Activated B cell treated with CpG ODN at 0.5 μM for 24 hours (primary cell): Measurements from ENCODE around the gene CIBAR2. TPM values are rescaled to one million over a fixed set of nuclear protein-coding genes. Genes with fewer than 3 reads are reported as not detected.

Experiments
- ATAC-seq: fragments of 200-7000 bp; cut with Tn5 transposase; one replicate; pipeline ENCODE4 v1.10.0; 2021; ENCODE audit warnings: low read depth, mild to moderate bottlenecking, moderate library complexity
- CTCF ChIA-PET: fragments of 350-600 bp; sonication (Branson Sonifier 250); formaldehyde crosslinking; loops from one replicate; lab custom pipeline; 2021; ENCODE audit warnings: antibody characterized with exemption; lab: Charles Lee
- POLR2A ChIA-PET: fragments of 350-600 bp; sonication (Branson Sonifier 250); formaldehyde crosslinking; loops from one replicate; lab custom pipeline; 2021; ENCODE audit warnings: antibody characterized with exemption; lab: Charles Lee
- DNase-seq: peaks from one replicate; pipeline ENCODE4 v3.0.0; 2022
- H3K27ac Mint-ChIP-seq: one replicate; pipeline ENCODE4 v1.8.0; 2020; ENCODE audit warnings: mixed read lengths
- H3K27me3 Mint-ChIP-seq: one replicate; pipeline ENCODE4 v1.8.0; 2021; ENCODE audit warnings: mixed read lengths
- H3K36me3 Mint-ChIP-seq: one replicate; pipeline ENCODE4 v1.8.0; 2021; ENCODE audit warnings: low read depth, mixed read lengths
- H3K4me1 Mint-ChIP-seq: one replicate; pipeline ENCODE4 v1.8.0; 2021; ENCODE audit warnings: mixed read lengths
- H3K4me3 Mint-ChIP-seq: one replicate; pipeline ENCODE4 v1.8.0; 2020; ENCODE audit warnings: mild to moderate bottlenecking, mixed read lengths
- H3K9me3 Mint-ChIP-seq: one replicate; pipeline ENCODE4 v1.8.0; 2020; ENCODE audit warnings: mixed read lengths
- CTCF ChIP-seq: fragments of 200-600 bp; IDR thresholded peaks from one replicate; pipeline ENCODE4 v1.8.0; 2022; ENCODE audit warnings: antibody characterized with exemption, mild to moderate bottlenecking
- intact Hi-C: fragments of 100-400 bp; cut with micrococcal nuclease; formaldehyde crosslinking; loops from one replicate; pipeline ENCODE4 v1.15.1; 2024
- total RNA-seq: library from RNA; stranded (reverse); gene quantifications from 2 replicates; pipeline ENCODE4 v1.2.3, GENCODE V29; 2022

The CIBAR2 gene
- total RNA-seq, 1 donor from 2014 or later = not detected

GRCh38 chr16:85113913-85114312 is 1.6 kb upstream of the CIBAR2 start:
- H3K27ac Mint-ChIP-seq = no peak overlapping the region
- intact Hi-C loops = no loop called here

GRCh38 chr16:85113168-85113733 is 979 bp upstream of the CIBAR2 start:
- TF ChIP-seq CTCF = no peak
- DNase-seq (no peak), ATAC-seq (no peak)
- peaks cover 3% of the 10 kb centered on the region for H3K9me3 Mint-ChIP-seq
- H3K4me3 Mint-ChIP-seq = no peak overlapping the region
- POLR2A ChIA-PET = no interaction called here
- no peaks in the 10 kb centered on the region for H3K27me3 Mint-ChIP-seq
- peak overlapping the region; percentile 5 for H3K27ac Mint-ChIP-seq
- H3K4me1 Mint-ChIP-seq = peaks cover 6% of the 10 kb centered on the region
- intact Hi-C loops = no loop called here
- CTCF ChIA-PET = interaction anchor here (1.1 kb wide), 1 partner anchor 27 kb away, joined by 3 read pairs; no protein-coding TSS in a partner anchor
- H3K36me3 Mint-ChIP-seq = no peaks in the 10 kb centered on the region

More at GRCh38 chr16:85113913-85114312, 1.6 kb upstream of the CIBAR2 start:
- peaks cover 6% of the 10 kb centered on the region for H3K4me1 Mint-ChIP-seq
- ChIA-PET POLR2A (no interaction called here), CTCF (interaction anchor here (0.9 kb wide), 1 partner anchor 44 kb away, joined by 3 read pairs; no protein-coding TSS in a partner anchor)
- DNase-seq (no peak), ATAC-seq (no peak)
- peaks cover 3% of the 10 kb centered on the region for H3K9me3 Mint-ChIP-seq
- TF ChIP-seq CTCF = no peak
- H3K36me3 Mint-ChIP-seq = no peaks in the 10 kb centered on the region
- H3K27me3 Mint-ChIP-seq = no peaks in the 10 kb centered on the region
- no peak overlapping the region for H3K4me3 Mint-ChIP-seq

DNA sequence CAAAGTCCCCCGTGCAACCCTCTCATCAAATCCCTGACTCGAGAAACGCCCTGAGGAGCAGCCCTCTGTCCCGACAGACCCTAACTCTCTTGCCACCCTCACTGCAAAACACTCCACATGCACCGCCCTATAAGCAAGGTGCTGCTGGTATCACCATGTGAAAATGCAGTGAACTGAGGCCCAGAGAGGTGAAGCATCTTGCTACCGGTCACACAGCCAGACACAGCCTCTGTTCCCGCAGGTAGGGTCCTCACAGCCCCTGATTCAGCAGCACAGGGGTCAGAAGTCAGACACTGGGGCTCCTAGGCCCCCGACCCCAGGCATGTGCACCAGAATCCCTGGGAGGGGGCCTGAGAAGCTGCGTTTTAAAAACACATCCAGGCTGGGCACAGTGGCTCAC is 1.1 kb downstream of the CIBAR2 start:
- TF ChIP-seq CTCF = no peak
- Mint-ChIP-seq H3K4me1 (peaks cover 6% of the 10 kb centered on the region), H3K9me3 (no peaks in the 10 kb centered on the region), H3K36me3 (no peaks in the 10 kb centered on the region), H3K4me3 (no peak overlapping the region), H3K27ac (no peak overlapping the region), H3K27me3 (no peaks in the 10 kb centered on the region)
- ATAC-seq = no peak
- ChIA-PET POLR2A (no interaction called here), CTCF (no interaction called here)
- no peak for DNase-seq
- intact Hi-C loops = no loop called here

DNA sequence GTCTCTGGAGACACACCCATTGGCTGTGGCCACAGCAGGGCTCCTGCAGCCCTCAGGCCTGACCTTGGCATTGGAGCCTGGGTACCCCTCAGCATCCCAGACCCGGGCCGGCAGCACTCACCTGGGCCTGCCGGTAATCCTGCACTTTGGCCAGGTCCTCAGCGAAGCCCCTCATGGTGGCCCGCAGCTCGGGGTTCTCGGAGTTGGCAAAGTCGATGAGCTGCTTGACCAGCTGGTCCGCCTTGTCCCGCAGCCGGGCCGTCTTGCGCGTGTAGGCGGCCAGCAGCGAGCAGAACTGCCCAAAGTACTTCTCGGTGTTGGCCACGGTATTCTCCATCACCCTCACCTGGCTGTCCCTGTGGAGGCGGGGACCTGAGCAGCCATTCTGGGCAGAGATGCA is 2.2 kb downstream of the CIBAR2 start:
- no peaks in the 10 kb centered on the region for H3K27me3 Mint-ChIP-seq
- no peak overlapping the region for H3K27ac Mint-ChIP-seq
- intact Hi-C loops = no loop called here
- H3K4me1 Mint-ChIP-seq = peaks cover 9% of the 10 kb centered on the region
- CTCF ChIA-PET = no interaction called here
- no peaks in the 10 kb centered on the region for H3K36me3 Mint-ChIP-seq
- POLR2A ChIA-PET = no interaction called here
- ATAC-seq = no peak
- DNase-seq = no peak
- TF ChIP-seq CTCF = no peak
- no peaks in the 10 kb centered on the region for H3K9me3 Mint-ChIP-seq
- no peak overlapping the region for H3K4me3 Mint-ChIP-seq

DNA sequence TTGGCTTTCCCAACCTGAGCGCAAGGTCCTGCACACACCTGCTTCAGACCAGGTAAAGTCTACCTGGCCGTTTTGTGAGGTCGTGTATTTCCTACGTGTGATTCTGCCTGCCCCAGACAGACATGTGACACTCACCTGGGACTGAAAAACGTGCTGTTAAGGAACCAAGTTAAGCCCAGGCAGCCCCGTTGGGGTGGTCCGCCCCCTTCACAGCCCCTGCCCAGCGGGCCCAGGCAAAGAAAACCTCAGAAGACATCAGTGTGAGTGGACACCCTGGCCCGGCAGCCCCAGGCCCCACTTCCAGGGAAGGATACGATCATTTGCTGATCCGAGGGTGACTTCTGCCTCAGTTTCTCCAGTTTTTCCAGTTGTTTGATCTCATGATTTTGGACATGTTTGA is 4.7 kb downstream of the CIBAR2 start:
- no peak for ATAC-seq
- CTCF ChIA-PET = no interaction called here
- intact Hi-C loops = no loop called here

More for the DNA sequence above, 4.7 kb downstream of the CIBAR2 start:
- no peak for DNase-seq
- Mint-ChIP-seq H3K9me3 (no peaks in the 10 kb centered on the region), H3K4me1 (peaks cover 14% of the 10 kb centered on the region), H3K27ac (no peak overlapping the region), H3K4me3 (no peak overlapping the region), H3K27me3 (no peaks in the 10 kb centered on the region), H3K36me3 (no peaks in the 10 kb centered on the region)
- TF ChIP-seq CTCF = no peak
- POLR2A ChIA-PET = interaction anchor here (0.5 kb wide), 1 partner anchor 449 kb away, joined by 8 read pairs; no protein-coding TSS in a partner anchor
